HPDE6-E6E7 (cell line): ENCODE data around the gene SCN2A.
"Not testable (repeated sequence)": the region's sequence is repeated elsewhere in the genome, so short reads cannot be mapped to it uniquely, and the experiment has no call there.

Experiments
- DNase-seq: peaks from one replicate; pipeline ENCODE4 v3.0.0; 2011; ENCODE audit warnings: missing footprints; ENCODE audit errors: extremely low spot score

Gene SCN2A

DNA sequence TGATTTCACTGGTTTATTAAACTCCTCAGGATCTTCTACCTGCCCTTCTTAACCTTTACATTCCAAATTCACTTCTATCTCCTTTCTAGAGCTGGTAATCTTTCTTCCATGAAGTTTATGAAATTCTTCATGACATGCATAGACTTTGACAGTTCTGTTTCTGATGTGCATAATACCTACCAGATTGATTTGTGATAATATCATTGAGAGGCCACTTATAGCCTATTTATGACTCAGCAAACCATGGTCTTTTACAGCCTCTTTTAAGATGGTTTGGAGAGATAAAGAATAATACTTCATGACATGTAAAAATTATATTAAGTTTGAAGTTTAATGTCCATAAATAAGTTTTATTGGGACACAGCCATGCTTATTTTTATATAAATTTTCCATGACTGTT lies 14.0 kb downstream of the SCN2A start:
- DNase-seq, result no peak

DNA sequence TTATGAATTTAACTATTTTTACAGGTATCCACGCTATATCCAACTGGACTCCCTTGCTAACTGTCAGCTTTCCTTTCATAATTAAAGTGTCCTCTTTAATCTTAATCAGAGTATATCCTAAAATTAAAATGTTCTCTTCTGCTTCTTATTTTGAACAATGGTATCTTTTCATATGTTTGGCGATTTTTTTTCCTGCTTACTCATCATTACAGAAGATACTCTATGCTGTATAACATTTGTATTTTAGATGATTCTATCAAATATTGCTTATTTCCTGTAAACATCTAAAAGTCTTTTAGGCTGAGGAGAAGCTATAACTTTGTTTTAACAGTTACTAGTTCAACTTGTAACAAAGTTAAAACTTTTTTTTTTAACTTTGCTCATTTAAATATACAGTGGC lies 17.4 kb downstream of the SCN2A start:
- DNase-seq, result no peak

DNA sequence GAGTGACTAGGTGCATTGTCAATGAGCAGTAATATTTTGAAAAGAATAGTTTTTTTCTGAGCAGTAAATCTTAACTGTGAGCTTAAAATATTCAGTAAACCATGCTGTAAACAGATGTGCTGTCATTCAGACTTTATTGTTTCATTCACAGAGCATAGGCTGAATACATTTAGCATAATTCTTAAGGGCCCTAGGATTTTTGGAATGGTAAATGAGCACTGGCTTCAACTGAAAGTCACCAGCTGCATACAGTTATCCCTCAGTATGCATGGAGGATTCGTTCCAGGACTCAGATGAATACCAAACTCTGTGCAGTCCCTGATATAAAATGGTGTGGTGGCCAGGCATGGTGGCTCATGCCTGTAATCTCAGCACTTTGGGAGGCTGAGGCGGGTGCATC lies 21.1 kb downstream of the SCN2A start:
- DNase-seq, result not testable (repeated sequence)

DNA sequence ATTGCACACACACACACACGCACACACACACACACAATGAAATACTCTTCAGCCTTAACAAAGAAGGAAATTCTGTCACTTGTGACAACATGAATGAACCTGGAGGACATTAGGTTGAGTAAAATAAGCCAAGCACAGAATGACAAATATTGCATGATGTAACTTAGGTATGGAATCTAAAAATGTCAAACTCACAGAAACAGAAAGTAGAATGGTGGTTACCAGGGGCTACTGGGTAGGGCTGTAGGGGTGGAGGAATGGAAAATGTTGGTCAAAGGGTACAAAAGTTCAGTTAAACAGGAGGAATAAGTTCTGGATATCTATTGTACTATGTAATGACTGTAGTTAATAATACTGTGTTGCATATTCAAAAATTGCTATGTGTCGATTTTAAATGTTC lies 29.5 kb downstream of the SCN2A start:
- no peak for DNase-seq

DNA sequence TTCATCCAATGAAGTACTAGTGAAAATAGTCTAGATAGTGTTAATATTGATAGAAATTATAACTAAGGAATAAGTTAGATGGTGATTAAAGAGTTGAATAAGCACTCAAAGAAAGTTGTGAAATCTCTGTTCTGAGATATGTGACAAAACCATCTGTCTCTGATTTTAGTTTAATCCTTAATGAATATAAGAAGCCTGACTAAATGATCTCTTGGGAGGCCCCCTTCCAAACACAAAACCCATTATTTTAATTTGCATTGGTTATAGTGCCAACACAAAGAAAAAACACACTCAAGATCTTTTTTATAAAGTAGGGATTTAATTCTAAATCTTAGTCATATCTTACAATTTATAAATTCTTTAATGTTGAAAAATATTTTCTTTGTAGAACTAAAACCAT lies 34.0 kb downstream of the SCN2A start:
- DNase-seq, result no peak

DNA sequence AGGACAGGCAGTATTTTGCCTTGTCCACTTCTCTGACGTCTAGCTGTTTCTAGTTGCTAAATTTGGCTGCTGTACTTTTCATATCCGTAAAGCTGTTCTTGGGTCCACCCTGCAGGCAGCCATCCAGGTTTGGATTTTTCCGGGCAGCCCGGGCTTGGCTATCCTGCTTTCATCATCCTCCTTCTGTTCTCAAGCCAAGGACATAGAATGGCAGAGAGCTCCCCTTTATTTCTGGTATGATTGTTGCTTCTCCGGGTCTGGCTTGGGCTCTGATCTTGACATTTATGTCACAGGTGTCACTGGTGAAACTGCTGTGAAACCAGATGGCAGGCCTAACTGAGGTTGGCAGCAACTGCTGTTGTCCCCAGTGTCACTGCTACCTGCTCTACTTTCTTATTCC lies 35.5 kb downstream of the SCN2A start:
- no peak for DNase-seq

DNA sequence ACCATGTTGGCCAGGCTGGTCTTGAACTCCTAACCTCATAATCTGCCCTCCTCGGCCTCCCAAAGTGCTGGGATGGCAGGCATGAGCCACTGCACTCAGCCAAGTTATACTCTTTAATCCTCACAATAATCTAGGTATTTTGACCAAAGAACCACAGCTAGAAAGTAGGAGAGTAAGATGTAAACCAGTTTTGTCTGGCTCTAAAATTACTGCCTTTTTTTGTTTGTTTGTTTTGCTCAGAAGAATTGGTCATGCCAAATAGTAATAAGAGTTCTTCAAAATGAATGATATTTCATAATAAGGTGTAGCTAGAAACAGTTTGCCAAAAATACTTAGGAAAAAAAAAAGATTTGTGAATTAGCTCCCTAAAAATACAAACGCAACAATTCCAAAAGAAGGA lies 36.7 kb downstream of the SCN2A start:
- DNase-seq, result no peak

DNA sequence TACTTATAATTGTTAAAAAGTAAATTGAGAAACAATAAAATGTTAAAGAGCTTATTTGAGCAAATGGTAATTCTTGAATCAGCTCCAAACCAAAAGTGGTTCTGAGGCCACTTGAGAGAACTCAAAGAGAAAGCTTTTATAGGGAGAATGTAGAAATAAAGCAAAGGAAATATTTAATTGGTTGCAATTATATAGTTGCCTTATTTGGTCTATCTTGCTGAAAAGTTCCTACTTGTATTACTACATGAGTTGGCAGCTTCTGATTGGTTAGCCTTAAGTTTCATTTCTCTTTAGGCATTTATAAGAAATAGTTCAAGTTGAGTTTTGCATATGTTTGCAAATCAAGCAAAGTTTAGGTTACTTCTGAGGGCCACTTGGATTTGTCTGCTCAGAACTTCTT lies 38.1 kb downstream of the SCN2A start:
- no peak for DNase-seq

DNA sequence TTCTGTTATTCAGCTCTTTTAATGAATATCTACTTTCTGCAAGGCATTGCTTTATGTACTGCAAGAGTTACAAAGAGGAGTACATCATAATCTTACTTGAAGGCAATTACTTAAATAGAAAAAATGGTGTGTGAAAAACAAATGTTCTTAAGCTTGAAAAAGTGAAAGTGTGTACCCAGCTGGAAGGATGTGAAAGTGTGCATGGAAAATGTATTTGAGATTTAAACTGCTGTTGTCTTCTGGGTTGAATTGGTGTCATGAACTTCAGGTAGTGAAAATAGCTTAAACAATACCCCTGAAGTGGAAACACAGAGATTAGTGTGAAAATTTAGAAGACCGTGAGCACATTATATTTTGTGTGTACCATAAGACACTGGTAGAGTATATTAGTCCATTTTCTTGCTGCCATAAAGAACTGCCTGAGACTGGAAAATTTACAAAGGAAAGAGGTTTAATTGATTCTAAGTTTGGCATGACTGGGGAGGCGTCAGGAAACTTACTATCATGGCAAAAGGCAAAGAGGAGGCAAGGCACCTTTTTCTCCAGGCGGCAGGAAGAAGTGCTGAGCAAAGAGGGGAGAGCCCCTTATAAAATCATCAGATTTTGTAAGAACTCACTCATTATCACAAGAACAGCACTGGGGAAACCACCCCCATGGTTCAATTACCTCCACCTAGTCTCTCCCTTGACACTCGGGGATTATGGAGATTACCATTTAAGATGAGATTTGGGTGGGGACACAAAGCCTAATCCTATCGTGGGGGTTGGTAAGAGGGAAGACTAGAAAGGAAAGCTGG lies 38.8 kb downstream of the SCN2A start:
- DNase-seq, result no peak

DNA sequence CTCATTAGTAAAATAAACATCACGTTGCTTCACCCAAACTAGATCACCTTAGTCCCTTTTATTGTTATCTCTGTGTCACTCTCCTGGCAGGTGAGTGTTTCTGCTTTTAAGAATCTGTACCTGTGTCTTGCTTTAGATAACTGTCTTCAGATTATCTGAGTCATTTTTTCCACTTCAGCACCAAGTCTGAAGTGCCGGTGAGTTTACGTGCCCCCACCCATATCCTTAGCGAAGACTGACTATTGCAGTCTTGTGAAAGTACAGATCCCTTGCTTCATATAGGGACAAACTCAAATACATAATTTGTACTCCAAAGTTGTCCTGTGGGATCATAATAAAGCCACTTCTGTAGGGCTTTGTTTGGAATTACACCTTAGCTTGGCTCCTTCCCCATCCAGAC lies 41.1 kb downstream of the SCN2A start:
- DNase-seq, result no peak

DNA sequence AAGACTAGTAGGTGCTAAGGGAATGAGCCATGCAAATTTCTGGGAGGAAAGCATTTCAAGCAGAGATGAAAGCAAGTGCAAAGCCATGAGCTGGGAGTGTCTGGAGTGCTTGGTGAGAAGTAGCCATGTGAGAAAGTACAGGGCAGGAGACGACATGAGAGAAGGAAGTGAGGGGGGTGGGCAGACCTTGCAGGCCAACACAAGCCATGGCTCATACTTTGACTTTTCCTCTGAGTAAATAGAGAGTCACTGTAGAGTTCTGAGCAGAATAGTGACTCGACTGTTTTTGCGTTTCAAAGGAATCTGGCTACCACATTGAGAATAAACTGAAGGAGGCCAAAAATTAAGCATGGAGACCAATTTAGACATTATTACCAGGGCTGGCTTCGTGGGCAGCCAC lies 42.2 kb downstream of the SCN2A start:
- DNase-seq, result no peak

DNA sequence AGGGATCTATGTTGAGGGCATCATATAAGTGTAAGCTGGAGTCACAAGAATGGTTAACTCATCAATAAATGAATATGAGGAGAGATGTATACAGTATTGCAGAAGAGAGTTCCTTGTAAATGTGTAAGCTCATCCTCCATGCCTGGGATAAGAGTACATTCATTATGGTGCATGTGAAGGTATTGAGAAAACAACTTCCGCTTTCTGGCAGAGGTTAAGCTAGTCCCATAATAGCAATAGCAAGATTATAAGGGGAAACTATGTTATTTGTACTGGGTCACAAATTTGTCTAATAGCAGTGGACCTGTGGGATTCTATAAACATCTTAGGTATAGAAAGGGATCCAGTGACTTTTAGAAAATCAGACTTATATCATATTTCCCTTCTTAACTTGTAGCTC lies 44.1 kb downstream of the SCN2A start:
- no peak for DNase-seq

DNA sequence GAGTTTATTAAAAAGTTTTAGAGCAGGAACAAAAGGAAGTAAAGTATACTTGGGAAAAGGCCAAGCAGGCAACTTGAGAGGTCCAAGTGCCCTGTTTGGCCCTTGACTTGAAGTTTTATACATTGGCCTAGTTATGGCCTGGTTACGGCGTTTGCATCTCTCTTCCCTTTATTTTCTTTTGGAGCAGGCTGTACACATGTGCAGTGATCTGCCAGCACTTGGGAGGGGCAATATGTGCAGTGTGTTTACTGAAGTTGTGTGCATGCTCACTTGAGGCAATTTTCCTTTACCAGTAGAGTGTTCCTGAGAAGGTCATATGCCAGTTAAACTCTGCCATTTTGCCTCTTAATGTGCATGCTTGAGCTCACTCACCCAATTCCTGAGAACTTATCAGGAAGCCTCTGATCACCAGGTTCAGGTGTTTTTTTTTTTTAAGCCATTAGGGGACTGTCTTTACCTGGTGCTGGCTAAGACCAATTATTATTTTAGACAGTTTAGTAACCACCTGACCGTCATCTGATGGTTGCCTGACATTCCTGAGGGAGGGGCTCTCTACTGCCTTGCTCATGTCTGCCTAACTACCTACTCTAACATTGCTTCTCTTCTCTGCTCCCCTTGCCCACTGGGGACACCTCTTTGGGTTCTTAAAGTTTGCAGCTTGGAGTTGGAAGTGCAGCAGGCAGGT lies 48.0 kb downstream of the SCN2A start:
- DNase-seq, result no peak

DNA sequence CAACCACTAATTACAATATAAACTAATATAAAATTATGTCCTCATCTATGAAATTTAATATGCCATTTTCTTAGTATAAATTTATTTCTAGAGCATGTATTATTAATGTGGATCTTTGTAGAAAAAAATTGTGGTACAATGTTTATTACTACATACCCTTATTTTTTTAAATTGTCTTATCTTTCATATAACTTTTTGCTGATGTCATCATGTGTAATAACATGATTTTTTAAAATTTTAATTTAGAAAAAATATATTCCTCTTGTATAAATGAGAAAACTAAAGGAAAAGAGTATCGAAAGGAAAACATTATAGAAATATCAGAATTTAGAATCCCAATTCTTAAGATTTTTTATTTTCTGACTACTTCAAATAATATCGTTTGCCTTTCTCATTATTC lies 49.9 kb downstream of the SCN2A start:
- no peak for DNase-seq

DNA sequence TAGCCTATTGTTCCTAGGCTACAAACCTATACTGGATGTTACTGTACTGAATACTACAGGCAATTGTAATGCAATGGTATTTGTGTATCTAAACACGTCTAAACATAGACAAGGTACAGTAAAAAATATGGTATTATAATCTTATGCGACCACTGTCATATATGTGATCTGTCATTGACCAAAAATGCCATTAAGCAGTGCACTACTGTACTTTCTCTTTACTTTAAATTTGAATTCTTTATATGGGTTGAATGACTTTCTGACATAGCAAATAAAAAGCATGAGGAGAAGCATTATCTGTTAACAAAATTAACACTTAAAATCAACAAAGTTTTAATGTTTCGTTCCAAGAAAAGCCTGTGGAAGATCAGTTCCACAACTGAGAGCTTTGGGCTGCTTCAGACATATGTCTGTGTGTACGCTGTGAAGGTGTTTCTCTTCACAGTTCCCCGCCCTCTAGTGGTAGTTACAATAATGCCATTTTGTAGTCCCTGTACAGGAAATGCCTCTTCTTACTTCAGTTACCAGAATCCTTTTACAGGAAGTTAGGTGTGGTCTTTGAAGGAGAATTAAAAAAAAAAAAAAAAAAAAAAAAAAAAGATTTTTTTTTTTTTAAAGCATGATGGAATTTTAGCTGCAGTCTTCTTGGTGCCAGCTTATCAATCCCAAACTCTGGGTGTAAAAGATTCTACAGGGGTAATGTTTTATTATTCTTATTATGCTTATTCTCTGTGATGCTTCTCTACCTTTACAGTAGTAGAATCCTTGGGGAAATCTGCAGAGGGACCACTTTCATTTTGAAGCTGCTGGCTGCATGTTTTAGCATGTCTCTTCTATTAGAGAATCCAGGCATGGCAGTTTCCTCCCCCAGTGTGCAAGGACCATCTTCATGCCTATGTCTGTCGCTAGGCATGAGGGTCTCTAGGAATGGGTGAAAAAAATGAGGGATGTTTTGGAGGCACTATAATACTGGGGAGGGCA lies 54.5 kb downstream of the SCN2A start:
- DNase-seq, result peak; percentile 50

DNA sequence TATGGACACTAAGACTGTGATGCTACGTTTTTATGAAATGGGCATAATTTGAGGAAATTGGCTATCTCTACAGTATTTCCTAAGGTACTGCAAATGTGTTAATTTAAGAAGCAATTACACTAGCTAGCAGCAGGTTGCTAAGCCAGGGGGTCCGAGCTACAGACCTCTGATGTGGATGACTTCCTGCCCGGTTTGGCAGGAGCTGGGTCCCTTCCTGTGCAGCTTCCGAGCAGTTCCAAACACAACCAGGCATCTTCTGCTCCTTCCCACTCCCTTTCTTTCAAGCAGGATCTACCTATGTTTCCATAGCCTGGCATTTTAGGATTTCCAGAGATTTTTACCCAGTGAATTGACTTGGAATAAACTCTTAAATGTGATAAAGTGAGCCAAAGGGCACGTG lies 55.7 kb downstream of the SCN2A start:
- no peak for DNase-seq

DNA sequence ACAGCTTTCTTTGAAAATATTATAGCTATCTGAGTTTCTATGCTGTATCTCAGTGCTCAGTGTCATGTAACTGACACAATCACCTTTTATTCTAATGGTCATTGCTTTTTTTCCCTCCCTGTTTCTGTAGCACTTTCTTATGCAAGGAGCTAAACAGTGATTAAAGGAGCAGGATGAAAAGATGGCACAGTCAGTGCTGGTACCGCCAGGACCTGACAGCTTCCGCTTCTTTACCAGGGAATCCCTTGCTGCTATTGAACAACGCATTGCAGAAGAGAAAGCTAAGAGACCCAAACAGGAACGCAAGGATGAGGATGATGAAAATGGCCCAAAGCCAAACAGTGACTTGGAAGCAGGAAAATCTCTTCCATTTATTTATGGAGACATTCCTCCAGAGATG lies 56.4 kb downstream of the SCN2A start:
- no peak for DNase-seq

DNA sequence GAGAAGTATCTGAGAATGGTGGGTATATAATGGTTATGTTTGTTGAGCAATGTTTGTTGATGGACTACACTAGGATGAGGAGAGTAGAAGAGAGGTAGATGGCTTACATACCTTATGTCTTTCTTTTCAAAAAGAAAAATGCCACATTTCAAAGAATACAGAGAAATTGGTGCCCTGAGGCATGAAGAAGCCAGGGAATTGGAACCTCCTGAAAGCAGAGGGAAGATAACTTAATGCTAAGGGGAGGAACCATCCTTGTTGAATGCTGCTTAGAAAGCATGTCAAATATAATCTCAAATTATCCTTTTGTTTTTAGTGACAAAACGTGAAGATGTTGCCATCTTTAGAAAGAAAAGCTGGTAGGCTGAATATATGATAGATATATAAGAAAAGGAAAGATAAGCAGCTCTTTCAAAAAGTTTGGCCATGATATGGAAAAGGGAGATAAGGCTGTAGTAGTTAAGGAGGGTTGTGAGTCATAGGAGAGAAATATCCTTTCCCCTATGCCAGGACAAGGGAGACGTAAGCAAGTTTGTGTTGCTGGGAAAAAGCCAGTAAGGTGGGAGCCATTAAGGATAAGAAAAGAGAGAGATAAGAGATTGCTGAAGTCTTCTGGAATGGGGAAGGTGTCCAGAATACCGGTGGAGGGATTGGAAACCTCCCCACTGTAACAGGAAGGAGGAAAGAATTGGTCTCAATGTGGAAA lies 66.3 kb downstream of the SCN2A start:
- no peak for DNase-seq

DNA sequence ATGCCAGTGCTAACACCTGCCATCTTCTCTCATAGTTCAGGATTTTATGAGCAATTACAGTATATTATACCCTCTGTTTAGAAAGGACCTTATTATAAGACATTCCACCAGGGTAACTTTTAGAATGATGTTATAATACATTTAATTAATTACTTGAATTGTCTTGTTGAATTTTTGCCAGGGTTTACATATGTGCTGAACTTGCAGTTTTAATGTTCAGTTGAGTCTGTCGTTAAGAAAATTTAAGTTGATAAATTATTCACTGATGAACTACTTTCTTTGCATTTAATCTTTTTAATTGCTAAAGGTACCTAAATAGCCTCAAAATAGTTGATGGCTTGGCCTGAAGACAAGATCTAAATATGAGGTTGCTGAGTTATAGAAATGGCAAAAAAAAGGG lies 68.1 kb downstream of the SCN2A start:
- DNase-seq, result no peak

DNA sequence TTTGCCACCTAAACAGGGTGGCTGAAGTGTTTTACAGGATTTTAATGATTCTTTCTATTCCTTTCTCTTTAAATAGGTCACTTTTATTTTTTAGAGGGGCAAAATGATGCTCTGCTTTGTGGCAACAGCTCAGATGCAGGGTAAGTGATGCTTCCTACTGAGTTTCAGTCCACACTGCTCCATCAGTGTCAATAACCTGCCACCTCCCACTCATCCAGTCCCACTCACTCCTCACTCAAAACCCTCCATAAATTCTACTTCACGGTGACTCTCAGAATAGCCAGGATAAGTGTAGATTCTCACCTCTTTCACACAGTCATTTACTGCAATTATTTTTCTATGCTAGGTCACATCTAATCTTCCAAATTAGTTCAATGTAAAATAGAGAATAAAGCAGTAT lies 72.7 kb downstream of the SCN2A start:
- DNase-seq, result no peak

DNA sequence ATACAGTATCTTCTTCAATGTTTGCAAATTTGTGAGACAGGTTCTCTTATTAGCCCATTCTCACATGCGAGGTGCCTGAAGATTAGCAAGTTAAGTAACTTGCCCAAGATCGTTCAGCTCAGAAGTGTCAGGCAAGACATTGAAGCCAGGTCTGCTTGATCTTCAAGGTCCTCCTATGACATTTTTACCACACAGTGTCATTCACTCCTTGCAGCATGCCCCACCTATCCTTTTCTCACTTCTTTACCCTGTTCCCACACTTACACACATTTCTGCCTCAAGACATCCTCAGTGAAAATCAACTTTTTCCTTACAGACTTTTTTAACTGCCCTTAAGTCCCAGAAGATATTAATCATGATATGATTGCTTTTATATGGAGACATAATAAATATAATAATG lies 73.8 kb downstream of the SCN2A start:
- DNase-seq, result no peak

DNA sequence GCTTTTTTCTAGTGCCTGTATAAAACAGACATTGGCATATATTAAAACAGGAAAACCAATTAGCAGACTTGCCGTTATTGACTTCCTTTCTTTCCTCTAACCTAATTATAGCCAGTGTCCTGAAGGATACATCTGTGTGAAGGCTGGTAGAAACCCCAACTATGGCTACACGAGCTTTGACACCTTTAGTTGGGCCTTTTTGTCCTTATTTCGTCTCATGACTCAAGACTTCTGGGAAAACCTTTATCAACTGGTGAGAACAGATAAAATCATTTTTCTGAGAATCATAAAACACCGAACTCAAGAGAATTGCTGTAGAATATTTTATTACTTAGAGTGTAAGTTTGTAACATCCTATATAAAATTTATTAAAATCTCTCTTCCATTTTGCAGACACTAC lies 74.3 kb downstream of the SCN2A start:
- no peak for DNase-seq
